Measurements from ENCODE around the gene CRYZL1. TPM values are rescaled to one million over a fixed set of nuclear protein-coding genes. Genes with fewer than 3 reads are reported as not detected.
"Not testable (repeated sequence)": the region's sequence is repeated elsewhere in the genome, so short reads cannot be mapped to it uniquely, and the experiment has no call there.

The CRYZL1 gene
- total RNA-seq, 1 donor from 2014 or later, result 30.7 TPM

- Histone ChIP-seq H3K9ac (ENCODE audit: low read length) (peak within 1 kb of the TSS; percentile 91), H4K20me1 (ENCODE audit: insufficient read depth, low read length) (peaks cover 21% of the 10 kb centered on the region), H3K27me3 (ENCODE audit: insufficient read depth, low read length) (no peaks in the 10 kb centered on the region), H3K4me1 (ENCODE audit: insufficient read depth, low read length) (peaks cover 9% of the 10 kb centered on the region), H3K36me3 (ENCODE audit: insufficient read depth, low read length) (no peaks in the 10 kb centered on the region), H3K4me3 (ENCODE audit: insufficient read depth, low read depth, low read length) (peak within 1 kb of the TSS; percentile 86), H3K4me2 (ENCODE audit: low read length) (peak within 1 kb of the TSS; percentile 93), H3K79me2 (ENCODE audit: insufficient read depth, low read length) (peaks cover 82% of the 10 kb centered on the region), H2AFZ (ENCODE audit: low read depth, low read length) (peak within 1 kb of the TSS; percentile 87), H3K9me3 (ENCODE audit: insufficient read depth, low read depth, low read length) (no peaks in the 10 kb centered on the region), H3K27ac (ENCODE audit: low read depth, low read length) (peak within 1 kb of the TSS; percentile 86)
- peak within 1 kb of the TSS; percentile 100 for H3K27ac Mint-ChIP-seq (ENCODE audit: unreplicated experiment)
- H3K36me3 Mint-ChIP-seq (ENCODE audit: low read depth, unreplicated experiment), result peaks cover 2% of the 10 kb centered on the region
- DNase-seq (ENCODE audit: low read depth) (peak; percentile 99), FAIRE-seq (peak; percentile 13)
- H3K4me1 Mint-ChIP-seq (ENCODE audit: low read depth, unreplicated experiment), result peaks cover 1% of the 10 kb centered on the region
- H3K27me3 Mint-ChIP-seq (ENCODE audit: low read depth, unreplicated experiment), result no peaks in the 10 kb centered on the region
- no peak for TF ChIP-seq EZH2 (IDR thresholded peaks at IDR 0.05; ENCODE audit: insufficient read depth, low read length)
- H3K4me3 Mint-ChIP-seq (ENCODE audit: unreplicated experiment), result peak within 1 kb of the TSS; percentile 93
- no peaks in the 10 kb centered on the region for H3K9me3 Mint-ChIP-seq (ENCODE audit: unreplicated experiment)
Measured at GRCh38 chr21:33642027-33642895, 720 bp upstream of the CRYZL1 start, which contains the start of gene ITSN1. TSS of gene ITSN1 (plus strand) at chr21:33642501. CDS start at chr21:33718829, 76,328 bp downstream.

- peak overlapping the region; percentile 93 for H3K4me3 Mint-ChIP-seq (ENCODE audit: unreplicated experiment)
- FAIRE-seq, result no peak
- peaks cover 2% of the 10 kb centered on the region for H3K36me3 Mint-ChIP-seq (ENCODE audit: low read depth, unreplicated experiment)
- Histone ChIP-seq H3K9ac (ENCODE audit: low read length) (peak overlapping the region; percentile 91), H3K9me3 (ENCODE audit: insufficient read depth, low read depth, low read length) (no peaks in the 10 kb centered on the region), H3K4me1 (ENCODE audit: insufficient read depth, low read length) (peaks cover 9% of the 10 kb centered on the region), H3K36me3 (ENCODE audit: insufficient read depth, low read length) (no peaks in the 10 kb centered on the region), H3K79me2 (ENCODE audit: insufficient read depth, low read length) (peaks cover 79% of the 10 kb centered on the region), H3K4me2 (ENCODE audit: low read length) (peak overlapping the region; percentile 93), H3K27me3 (ENCODE audit: insufficient read depth, low read length) (no peaks in the 10 kb centered on the region), H3K27ac (ENCODE audit: low read depth, low read length) (peak overlapping the region; percentile 83), H3K4me3 (ENCODE audit: insufficient read depth, low read depth, low read length) (peak overlapping the region; percentile 86), H4K20me1 (ENCODE audit: insufficient read depth, low read length) (peaks cover 19% of the 10 kb centered on the region), H2AFZ (ENCODE audit: low read depth, low read length) (peak overlapping the region; percentile 87)
- DNase-seq (ENCODE audit: low read depth), result peak; percentile 17
- peaks cover 1% of the 10 kb centered on the region for H3K4me1 Mint-ChIP-seq (ENCODE audit: low read depth, unreplicated experiment)
- H3K27me3 Mint-ChIP-seq (ENCODE audit: low read depth, unreplicated experiment), result no peaks in the 10 kb centered on the region
- no peak for TF ChIP-seq EZH2 (IDR thresholded peaks at IDR 0.05; ENCODE audit: insufficient read depth, low read length)
- TF ChIP-seq CTCF (IDR thresholded peaks at IDR 0.05; ENCODE audit: insufficient read depth, low read depth, low read length), result no peak
- peak overlapping the region; percentile 100 for H3K27ac Mint-ChIP-seq (ENCODE audit: unreplicated experiment)
- H3K9me3 Mint-ChIP-seq (ENCODE audit: unreplicated experiment), result no peaks in the 10 kb centered on the region
Measured at GRCh38 chr21:33640697-33641351, 717 bp downstream of the CRYZL1 start.

GRCh38 chr21:33634254-33634653 is 7.3 kb downstream of the CRYZL1 start:
- no peak overlapping the region for H3K27ac ChIP-seq (ENCODE audit: low read depth, low read length)
- no peaks in the 10 kb centered on the region for H3K9me3 ChIP-seq (ENCODE audit: insufficient read depth, low read depth, low read length)
- no peak overlapping the region for H3K4me2 ChIP-seq (ENCODE audit: low read length)
- H3K4me3 Mint-ChIP-seq (ENCODE audit: unreplicated experiment), result no peak overlapping the region
- no peaks in the 10 kb centered on the region for H3K4me1 Mint-ChIP-seq (ENCODE audit: low read depth, unreplicated experiment)
- H3K27me3 Mint-ChIP-seq (ENCODE audit: low read depth, unreplicated experiment), result no peaks in the 10 kb centered on the region
- TF ChIP-seq CTCF (IDR thresholded peaks at IDR 0.05; ENCODE audit: insufficient read depth, low read depth, low read length), result no peak
- no peak for TF ChIP-seq EZH2 (IDR thresholded peaks at IDR 0.05; ENCODE audit: insufficient read depth, low read length)
- H3K27me3 ChIP-seq (ENCODE audit: insufficient read depth, low read length), result no peaks in the 10 kb centered on the region
- DNase-seq (ENCODE audit: low read depth), result no peak
- H3K9ac ChIP-seq (ENCODE audit: low read length), result no peak overlapping the region
- H2AFZ ChIP-seq (ENCODE audit: low read depth, low read length), result no peak overlapping the region
- H3K27ac Mint-ChIP-seq (ENCODE audit: unreplicated experiment), result no peak overlapping the region
- peaks cover 7% of the 10 kb centered on the region for H3K36me3 Mint-ChIP-seq (ENCODE audit: low read depth, unreplicated experiment)
- no peak for FAIRE-seq
- no peaks in the 10 kb centered on the region for H4K20me1 ChIP-seq (ENCODE audit: insufficient read depth, low read length)
- H3K4me3 ChIP-seq (ENCODE audit: insufficient read depth, low read depth, low read length), result no peak overlapping the region
- no peaks in the 10 kb centered on the region for H3K9me3 Mint-ChIP-seq (ENCODE audit: unreplicated experiment)
- peaks cover 48% of the 10 kb centered on the region for H3K79me2 ChIP-seq (ENCODE audit: insufficient read depth, low read length)
- no peaks in the 10 kb centered on the region for H3K36me3 ChIP-seq (ENCODE audit: insufficient read depth, low read length)
- H3K4me1 ChIP-seq (ENCODE audit: insufficient read depth, low read length), result no peaks in the 10 kb centered on the region

- not testable (repeated sequence) for H3K27me3 Mint-ChIP-seq (ENCODE audit: low read depth, unreplicated experiment); DNase-seq (ENCODE audit: low read depth); H3K9me3 Mint-ChIP-seq (ENCODE audit: unreplicated experiment)
Measured at GRCh38 chr21:33626151-33626550, 15.4 kb downstream of the CRYZL1 start.

More at GRCh38 chr21:33626151-33626550, 15.4 kb downstream of the CRYZL1 start:
- H3K27ac Mint-ChIP-seq (ENCODE audit: unreplicated experiment); H3K4me3 ChIP-seq (ENCODE audit: insufficient read depth, low read depth, low read length); H3K27me3 ChIP-seq (ENCODE audit: insufficient read depth, low read length); H3K4me1 ChIP-seq (ENCODE audit: insufficient read depth, low read length); FAIRE-seq; H3K79me2 ChIP-seq (ENCODE audit: insufficient read depth, low read length); H3K36me3 ChIP-seq (ENCODE audit: insufficient read depth, low read length); H3K9me3 ChIP-seq (ENCODE audit: insufficient read depth, low read depth, low read length); H2AFZ ChIP-seq (ENCODE audit: low read depth, low read length); H3K9ac ChIP-seq (ENCODE audit: low read length); H3K27ac ChIP-seq (ENCODE audit: low read depth, low read length); H3K4me3 Mint-ChIP-seq (ENCODE audit: unreplicated experiment); H3K4me2 ChIP-seq (ENCODE audit: low read length); H4K20me1 ChIP-seq (ENCODE audit: insufficient read depth, low read length); H3K4me1 Mint-ChIP-seq (ENCODE audit: low read depth, unreplicated experiment): not testable (repeated sequence)
- H3K36me3 Mint-ChIP-seq (ENCODE audit: low read depth, unreplicated experiment), result peaks cover 11% of the 10 kb centered on the region
